GM18498 (cell line): ENCODE data around the gene CCDC141.
A peak's percentile ranks its signal among the peaks of the same experiment; 100 is the strongest.
"Not testable (repeated sequence)": the region's sequence is repeated elsewhere in the genome, so short reads cannot be mapped to it uniquely, and the experiment has no call there.

ENCODE experiments used
- ATAC-seq: cut with Tn5 transposase; IDR thresholded peaks from one replicate; pipeline ENCODE4 v1.9.1; 2021; ENCODE audit warnings: mild to moderate bottlenecking, moderate library complexity; ENCODE audit not compliant: unreplicated experiment

The CCDC141 gene

DNA sequence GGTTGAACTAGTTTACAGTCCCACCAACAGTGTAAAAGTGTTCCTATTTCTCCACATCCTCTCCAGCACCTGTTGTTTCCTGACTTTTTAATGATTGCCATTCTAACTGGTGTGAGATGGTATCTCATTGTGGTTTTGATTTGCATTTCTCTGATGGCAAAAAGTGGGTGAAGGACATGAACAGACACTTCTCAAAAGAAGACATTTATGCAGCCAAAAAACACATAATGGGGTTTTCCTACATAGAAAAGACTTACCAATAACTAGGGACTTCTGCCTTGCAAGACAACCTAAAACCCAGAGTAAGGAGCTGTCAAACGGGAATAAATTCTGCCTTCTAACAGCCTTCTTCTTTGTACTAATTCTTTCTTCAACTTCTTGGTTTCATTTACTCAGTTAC, 4.3 kb downstream of the CCDC141 start:
- not testable (repeated sequence) for ATAC-seq

DNA sequence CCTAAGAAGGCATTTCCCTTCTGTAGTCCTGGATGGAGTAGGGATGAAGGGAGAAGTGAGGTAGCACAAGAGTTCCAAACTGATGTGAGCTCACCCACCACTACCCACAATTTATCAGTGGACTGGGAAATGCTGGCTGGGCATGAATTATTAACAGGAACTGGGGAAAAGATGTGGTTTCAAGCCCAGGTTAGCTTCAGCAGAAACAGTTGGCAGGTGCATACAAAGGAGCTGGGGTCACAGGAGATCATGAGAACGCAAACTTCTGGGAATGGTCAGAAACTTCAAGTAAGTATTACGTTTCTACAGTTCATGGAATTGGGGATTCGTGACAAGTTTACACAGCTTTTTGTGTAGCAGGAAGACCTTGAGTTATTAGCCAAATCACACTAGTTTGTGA, 5.4 kb downstream of the CCDC141 start:
- no peak for ATAC-seq

DNA sequence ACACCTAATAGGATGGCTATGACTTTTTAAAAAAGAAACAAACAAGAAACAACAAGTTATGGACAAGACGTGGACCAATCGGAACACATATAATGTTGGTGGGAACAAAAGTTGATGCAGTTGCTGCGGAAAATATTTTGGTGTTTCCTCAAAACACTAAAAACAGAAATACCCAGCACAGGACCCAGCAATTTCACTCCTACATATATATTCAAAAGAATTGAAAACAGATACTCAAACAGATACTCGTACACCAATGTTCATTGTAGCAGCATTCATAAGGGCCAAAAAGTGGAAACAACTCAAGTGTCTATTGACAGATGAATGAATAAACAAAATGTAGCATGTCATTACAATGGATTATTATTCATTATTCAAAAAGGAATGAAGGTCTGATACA, 12.1 kb downstream of the CCDC141 start:
- ATAC-seq: no peak

DNA sequence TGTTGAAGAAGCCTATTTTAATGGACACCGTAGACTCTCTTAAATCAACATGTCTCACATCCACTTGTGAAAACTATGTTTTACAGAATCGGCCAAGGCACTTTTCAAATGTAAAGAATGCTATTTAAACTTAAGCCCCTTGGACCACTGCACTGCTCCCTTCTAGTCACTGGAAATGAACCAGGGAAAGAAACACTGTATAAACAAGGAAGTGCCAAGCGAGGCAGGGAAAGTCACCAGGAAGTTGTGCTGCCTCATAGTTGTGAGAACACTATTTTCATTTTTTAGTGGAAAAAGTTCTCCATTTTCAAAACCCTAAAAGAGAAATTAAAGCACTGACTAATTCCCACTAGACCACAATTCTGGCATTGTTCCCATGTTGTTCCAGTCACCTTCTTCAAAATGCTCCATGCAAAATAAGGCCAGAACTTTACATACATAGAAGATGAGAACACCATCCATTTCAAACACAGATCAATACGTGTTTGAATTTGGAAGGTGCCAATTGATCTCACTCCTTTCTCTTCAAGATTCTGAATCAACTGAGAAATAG, 13.5 kb downstream of the CCDC141 start:
- no peak for ATAC-seq

- peak; percentile 95 for ATAC-seq
Observed at GRCh38 chr2:179031731-179032408, 18.1 kb downstream of the CCDC141 start.

GRCh38 chr2:179024445-179024844, 25.5 kb downstream of the CCDC141 start:
- ATAC-seq: no peak

DNA sequence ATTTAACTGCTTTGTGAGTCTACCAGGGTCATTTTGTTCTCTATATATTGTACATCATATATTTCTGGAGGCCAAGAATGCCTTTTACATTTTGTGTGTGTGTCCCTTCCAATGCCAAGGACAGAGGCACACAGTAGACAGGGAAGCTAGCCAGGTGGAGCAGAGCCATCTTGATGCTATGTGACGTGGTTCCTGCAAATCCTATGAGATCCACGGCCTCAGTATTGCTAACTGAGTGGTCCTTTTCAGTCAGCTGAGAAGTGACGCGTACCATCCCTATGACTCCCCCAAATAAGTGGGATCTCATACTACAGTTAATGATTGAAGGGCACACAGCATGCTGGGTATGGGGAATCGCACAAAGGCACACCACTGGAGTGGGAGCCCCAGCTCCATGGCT, 27.3 kb downstream of the CCDC141 start:
- no peak for ATAC-seq

- peak; percentile 75 for ATAC-seq
Observed at GRCh38 chr2:179021258-179021657, 28.7 kb downstream of the CCDC141 start.

- peak; percentile 62 for ATAC-seq
Observed at GRCh38 chr2:179020156-179020750, 29.7 kb downstream of the CCDC141 start.

- no peak for ATAC-seq
Observed at GRCh38 chr2:179019260-179019659, 30.7 kb downstream of the CCDC141 start.

- ATAC-seq: no peak
Observed at GRCh38 chr2:179017773-179018357, 32.1 kb downstream of the CCDC141 start.

DNA sequence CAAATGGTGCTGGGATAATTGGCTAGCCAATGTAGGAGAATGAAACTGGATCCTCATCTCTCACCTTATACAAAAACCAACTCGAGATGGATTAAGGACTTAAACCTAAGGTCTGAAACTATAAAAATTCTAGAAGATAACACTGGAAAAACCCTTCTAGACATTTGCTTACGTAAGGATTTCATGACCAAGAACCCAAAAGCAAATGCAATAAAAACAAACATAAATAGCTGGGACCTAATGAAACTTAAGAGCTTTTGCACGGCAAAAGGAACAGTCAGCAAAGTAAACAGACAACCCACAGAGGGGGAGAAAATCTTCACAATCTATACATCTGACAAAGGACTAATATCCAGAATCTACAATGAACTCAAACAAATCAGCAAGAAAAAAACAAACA, 35.7 kb downstream of the CCDC141 start:
- not testable (repeated sequence) for ATAC-seq

GRCh38 chr2:179005976-179006375, 44.0 kb downstream of the CCDC141 start:
- no peak for ATAC-seq

DNA sequence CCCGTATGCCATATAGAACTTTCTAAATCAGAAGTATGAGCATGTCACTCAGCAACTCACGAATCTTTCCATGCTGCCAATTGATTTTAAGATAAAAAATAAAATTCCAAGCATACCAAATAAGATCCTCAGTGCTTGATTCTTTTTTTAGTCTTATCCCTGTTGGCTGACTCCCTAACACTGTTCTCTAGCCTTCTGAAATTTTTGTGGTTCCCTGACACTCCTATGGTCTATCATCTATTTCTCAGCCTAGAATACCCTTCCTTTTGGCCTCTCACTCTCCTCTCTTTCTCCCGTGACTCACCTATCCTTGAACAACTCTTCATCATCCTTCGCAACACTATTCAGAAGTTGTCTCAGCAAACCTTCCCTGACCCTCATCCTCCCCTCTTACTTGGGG, 50.5 kb downstream of the CCDC141 start:
- ATAC-seq: no peak

- ATAC-seq: peak; percentile 88
Observed at GRCh38 chr2:178998539-178998938, 51.4 kb downstream of the CCDC141 start.

DNA sequence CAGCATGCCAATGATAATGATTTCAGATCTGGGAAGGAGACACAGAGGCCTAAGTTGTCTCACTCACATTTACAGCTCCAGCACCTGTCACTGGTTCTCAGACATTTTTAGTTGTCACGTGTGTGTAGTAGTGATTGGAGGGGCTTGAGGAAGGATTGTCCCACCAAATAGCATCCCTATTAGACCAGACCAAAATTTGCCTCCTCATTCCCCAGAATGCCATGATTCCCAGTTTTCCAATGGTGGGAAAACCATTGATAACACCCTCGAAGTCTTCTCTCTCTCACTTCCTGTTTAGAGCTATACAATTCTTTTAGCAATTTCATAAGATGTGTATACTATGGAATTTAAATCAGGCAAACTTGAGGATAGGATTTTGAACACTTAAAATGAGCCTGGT, 52.5 kb downstream of the CCDC141 start:
- no peak for ATAC-seq

DNA sequence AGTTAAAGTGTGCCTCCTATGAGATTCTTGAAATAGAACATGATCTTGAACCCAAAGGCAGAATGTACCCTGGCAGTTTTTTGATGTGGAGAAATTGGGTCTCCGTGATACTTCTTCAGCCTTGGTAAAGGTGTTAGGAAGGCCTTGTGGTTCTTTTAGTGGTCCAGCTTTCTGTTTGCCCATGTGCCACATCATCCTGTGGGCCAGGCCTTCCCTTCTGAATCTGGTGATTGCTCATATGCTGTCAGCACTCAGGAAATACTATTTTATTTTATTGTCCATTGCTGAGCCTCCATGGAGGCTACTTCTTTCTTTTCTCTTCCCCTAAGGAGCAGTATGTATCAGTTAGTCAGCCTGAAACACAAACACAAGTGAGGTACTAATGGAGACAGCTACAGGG, 52.9 kb downstream of the CCDC141 start:
- no peak for ATAC-seq

GRCh38 chr2:178994264-178994663, 55.7 kb downstream of the CCDC141 start:
- no peak for ATAC-seq

GRCh38 chr2:178993788-178994187, 56.1 kb downstream of the CCDC141 start:
- ATAC-seq: no peak

- ATAC-seq: not testable (repeated sequence)
Observed at GRCh38 chr2:178992719-178993118, 57.2 kb downstream of the CCDC141 start.

DNA sequence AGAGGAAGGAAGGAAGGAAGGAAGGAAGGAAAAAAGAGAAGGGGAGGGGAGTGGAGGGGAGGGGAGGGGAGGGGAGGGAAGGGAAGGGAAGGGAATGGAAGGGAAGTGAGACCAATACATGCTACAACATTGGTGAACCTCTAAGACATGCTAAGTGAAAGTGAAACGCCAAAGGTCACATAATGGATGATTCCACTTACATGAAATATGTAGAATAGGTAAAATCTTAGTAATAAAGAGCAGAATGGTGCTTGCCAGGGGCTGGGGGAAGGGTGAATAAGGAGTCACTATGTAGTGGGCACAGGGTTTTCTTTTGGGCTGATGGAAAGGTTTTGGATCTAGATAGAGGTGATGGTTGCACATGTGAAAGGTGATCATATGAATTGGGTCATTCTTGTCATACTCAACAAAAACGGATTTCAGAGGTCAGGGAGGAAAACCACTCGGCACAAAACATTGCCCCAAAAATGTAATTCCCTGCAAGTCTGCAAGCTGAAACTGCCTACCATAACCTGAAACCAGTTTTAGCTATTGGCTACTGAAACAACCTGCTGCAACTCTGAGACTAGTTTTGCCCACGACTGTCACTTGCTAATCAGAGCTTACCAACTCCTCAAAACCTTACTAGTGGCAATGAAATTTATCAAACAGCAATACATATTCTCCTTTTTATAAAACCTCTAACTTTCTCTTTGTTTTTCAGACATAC, 59.2 kb downstream of the CCDC141 start:
- peak; percentile 88 for ATAC-seq
